Kidney epithelial cell (primary cell): ENCODE data around the gene AFF3. TPM values are rescaled to one million over a fixed set of nuclear protein-coding genes. Genes with fewer than 3 reads are reported as not detected.

Experiments
- DNase-seq: peaks from one replicate; pipeline ENCODE4 v3.0.0-alpha.2; 2010; ENCODE audit warnings: low read depth
- H3K27me3 ChIP-seq: 2 replicates; pipeline ENCODE4 v1.6.0; 2011; ENCODE audit warnings: low read length; ENCODE audit not compliant: control insufficient read depth, insufficient read depth
- H3K36me3 ChIP-seq: 2 replicates; pipeline ENCODE4 v1.5.1; 2011; ENCODE audit warnings: low read length; ENCODE audit not compliant: control insufficient read depth, insufficient read depth
- H3K4me3 ChIP-seq: 2 replicates; pipeline ENCODE4 v1.5.1; 2011; ENCODE audit warnings: low read depth, mild to moderate bottlenecking, control low read depth, low read length
- CTCF ChIP-seq: IDR thresholded peaks from 2 replicates; pipeline ENCODE4 v1.5.1; 2011; ENCODE audit warnings: mild to moderate bottlenecking, moderate library complexity, low read length, control low read depth, inconsistent platforms; ENCODE audit not compliant: insufficient read depth, poor library complexity, severe bottlenecking
- total RNA-seq: library from RNA; depleted of rRNA; stranded (reverse); fragments of >200 nt; gene quantifications from 2 replicates; pipeline ENCODE4 v1.2.3, GENCODE V29; 2015

AFF3 gene
- total RNA-seq, 1 donor from 2014 or later = 13.9 TPM

DNA sequence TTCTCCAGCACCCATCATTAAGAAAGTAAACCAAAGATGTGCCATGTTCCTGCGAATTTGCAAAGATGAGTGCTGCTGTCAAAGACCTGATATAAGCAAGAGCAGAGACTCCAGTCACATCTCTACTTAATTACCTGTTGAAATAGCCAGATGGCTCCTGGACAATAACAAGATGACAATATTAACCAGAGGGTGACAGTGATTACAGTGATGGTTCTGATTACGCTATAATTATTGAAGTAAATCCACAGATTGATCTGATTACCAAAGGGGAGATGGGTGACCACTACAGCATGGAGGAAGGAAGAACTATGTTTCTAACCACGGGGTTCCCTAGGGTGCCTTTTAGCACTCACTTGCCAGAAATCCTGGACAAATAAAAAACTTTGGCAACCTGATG lies 36.5 kb upstream of the AFF3 start:
- Histone ChIP-seq H3K4me3 (no peak overlapping the region), H3K36me3 (no peaks in the 10 kb centered on the region), H3K27me3 (no peaks in the 10 kb centered on the region)
- no peak for TF ChIP-seq CTCF
- DNase-seq = no peak

DNA sequence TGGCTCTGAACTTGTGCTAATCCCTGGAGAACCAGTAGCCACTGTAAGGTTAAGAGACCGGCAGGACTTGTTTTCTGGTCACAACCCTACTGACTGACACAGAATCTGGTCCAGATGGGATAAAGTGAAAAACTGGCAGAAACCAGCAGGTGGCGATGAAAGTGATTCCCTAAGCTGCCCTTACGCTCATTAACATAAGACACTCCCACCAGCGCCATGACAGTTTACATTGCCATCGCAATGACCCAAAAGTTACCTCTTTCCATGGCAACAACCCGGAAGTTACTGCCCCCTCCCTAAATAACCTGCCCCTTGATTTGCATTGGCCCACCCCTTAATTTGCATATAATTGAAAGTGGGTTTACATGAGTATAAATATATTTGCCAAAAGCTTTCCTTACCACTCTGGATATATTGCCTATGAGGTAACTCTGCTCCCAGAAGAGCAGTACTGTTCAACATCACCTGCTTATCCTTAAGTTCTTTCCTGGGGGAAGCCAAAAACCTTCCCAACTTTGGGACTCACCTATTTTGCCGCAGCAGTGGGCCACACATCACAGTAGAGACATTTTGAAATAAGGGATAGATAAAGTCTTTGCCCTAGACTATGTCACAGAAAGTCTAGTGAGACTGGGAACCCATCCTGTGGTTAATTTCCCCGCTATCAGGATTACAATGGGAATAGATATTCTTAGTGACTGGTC lies 35.8 kb upstream of the AFF3 start:
- no peak overlapping the region for H3K4me3 ChIP-seq
- H3K27me3 ChIP-seq = no peaks in the 10 kb centered on the region
- DNase-seq = no peak
- peak; percentile 36 for TF ChIP-seq CTCF
- H3K36me3 ChIP-seq = no peaks in the 10 kb centered on the region

DNA sequence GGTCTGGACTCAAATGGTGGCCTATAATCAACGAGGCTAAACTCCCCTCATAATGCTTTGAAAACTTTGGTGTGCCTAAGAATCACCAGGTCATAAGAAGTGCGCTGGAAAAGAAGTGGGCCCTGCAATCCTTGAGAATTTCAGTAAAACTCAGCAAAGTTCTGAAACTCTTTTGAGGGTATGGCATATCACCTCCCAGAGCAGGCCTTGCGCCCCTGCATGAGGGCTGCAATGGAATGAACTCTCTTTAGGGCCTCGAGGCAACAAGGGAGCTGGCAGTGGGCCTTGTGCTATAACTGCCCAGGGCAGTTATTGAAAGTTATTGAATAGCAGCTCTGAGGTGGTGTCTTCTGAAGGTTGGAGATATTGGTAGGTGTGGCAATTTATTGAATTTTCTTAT lies 34.5 kb upstream of the AFF3 start:
- TF ChIP-seq CTCF = no peak
- Histone ChIP-seq H3K4me3 (no peak overlapping the region), H3K27me3 (no peaks in the 10 kb centered on the region), H3K36me3 (no peaks in the 10 kb centered on the region)
- DNase-seq = no peak

GRCh38 chr2:100174026-100174431 lies 31.6 kb upstream of the AFF3 start:
- TF ChIP-seq CTCF = no peak
- no peak for DNase-seq
- Histone ChIP-seq H3K4me3 (no peak overlapping the region), H3K36me3 (no peaks in the 10 kb centered on the region), H3K27me3 (no peaks in the 10 kb centered on the region)

DNA sequence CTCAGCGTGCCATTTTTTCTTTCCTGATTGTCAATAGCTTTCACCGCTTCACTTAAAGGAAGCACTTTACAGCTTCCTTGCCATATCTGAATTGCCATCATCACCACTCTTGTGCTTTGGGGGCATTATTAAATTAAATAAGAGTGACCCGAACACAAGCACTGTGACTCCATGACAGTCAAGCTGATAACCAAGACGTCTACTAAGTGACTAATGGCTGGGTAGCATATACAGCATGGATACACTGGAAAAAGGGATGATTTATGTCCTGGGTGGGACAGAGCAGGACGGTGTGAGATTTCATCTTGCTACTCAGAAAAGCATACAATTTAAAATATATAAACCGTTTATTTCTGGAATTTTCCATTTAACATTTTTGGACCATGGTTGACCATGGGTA lies 24.3 kb upstream of the AFF3 start:
- H3K27me3 ChIP-seq = no peaks in the 10 kb centered on the region
- no peaks in the 10 kb centered on the region for H3K36me3 ChIP-seq
- H3K4me3 ChIP-seq = no peak overlapping the region
- TF ChIP-seq CTCF = no peak
- DNase-seq = no peak

GRCh38 chr2:100163605-100164004 lies 21.2 kb upstream of the AFF3 start:
- DNase-seq = no peak
- H3K36me3 ChIP-seq = no peaks in the 10 kb centered on the region
- no peak overlapping the region for H3K4me3 ChIP-seq
- no peak for TF ChIP-seq CTCF
- no peaks in the 10 kb centered on the region for H3K27me3 ChIP-seq
